ENCODE data around the gene LGALS3BP. TPM values are rescaled to one million over a fixed set of nuclear protein-coding genes. Genes with fewer than 3 reads are reported as not detected.

The LGALS3BP gene
- total RNA-seq, 1 experiment from 2014 or later: 747 TPM

DNA sequence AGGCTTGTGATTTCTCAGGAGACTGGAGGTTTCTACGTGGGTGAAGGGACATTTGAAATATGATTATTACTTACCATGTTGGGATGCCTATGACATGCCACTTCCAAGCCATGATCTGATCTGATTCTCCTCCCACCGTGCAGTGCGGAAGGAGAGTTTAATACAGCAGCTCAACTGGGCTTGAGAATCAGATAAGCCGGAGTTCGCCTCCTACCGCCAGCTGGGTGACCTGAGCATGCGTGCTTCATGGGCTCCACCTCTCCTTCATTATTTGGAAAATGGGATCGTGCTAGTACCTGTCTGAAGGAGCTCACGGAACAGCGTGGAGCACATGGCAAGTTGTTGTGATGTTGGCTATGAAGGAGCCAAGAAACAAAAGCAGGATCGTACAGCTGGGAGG is 42.2 kb downstream of the LGALS3BP start:
- Mint-ChIP-seq H3K4me1 (ENCODE audit: low read depth, unreplicated experiment) (peaks cover 34% of the 10 kb centered on the region), H3K4me3 (ENCODE audit: low read depth, unreplicated experiment) (no peak overlapping the region), H3K27me3 (ENCODE audit: unreplicated experiment) (no peaks in the 10 kb centered on the region), H3K9me3 (ENCODE audit: low read depth, unreplicated experiment) (no peaks in the 10 kb centered on the region), H3K36me3 (ENCODE audit: insufficient read depth, unreplicated experiment) (peaks cover 15% of the 10 kb centered on the region), H3K27ac (ENCODE audit: unreplicated experiment) (no peak overlapping the region)
- CTCF ChIA-PET: interaction anchor here (0.8 kb wide), 1 partner anchor 51 kb away, joined by 3 read pairs; no protein-coding TSS in a partner anchor
- no TSS peak for BruUV-seq (replicated peaks)
- intact Hi-C loops (cut with micrococcal nuclease; ENCODE audit: unreplicated experiment): no loop called here
- no peak for DNase-seq
- TF ChIP-seq, protein P1, sequence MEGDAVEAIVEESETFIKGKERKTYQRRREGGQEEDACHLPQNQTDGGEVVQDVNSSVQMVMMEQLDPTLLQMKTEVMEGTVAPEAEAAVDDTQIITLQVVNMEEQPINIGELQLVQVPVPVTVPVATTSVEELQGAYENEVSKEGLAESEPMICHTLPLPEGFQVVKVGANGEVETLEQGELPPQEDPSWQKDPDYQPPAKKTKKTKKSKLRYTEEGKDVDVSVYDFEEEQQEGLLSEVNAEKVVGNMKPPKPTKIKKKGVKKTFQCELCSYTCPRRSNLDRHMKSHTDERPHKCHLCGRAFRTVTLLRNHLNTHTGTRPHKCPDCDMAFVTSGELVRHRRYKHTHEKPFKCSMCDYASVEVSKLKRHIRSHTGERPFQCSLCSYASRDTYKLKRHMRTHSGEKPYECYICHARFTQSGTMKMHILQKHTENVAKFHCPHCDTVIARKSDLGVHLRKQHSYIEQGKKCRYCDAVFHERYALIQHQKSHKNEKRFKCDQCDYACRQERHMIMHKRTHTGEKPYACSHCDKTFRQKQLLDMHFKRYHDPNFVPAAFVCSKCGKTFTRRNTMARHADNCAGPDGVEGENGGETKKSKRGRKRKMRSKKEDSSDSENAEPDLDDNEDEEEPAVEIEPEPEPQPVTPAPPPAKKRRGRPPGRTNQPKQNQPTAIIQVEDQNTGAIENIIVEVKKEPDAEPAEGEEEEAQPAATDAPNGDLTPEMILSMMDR (IDR thresholded peaks at IDR 0.05; ENCODE audit: unreplicated experiment): no peak

DNA sequence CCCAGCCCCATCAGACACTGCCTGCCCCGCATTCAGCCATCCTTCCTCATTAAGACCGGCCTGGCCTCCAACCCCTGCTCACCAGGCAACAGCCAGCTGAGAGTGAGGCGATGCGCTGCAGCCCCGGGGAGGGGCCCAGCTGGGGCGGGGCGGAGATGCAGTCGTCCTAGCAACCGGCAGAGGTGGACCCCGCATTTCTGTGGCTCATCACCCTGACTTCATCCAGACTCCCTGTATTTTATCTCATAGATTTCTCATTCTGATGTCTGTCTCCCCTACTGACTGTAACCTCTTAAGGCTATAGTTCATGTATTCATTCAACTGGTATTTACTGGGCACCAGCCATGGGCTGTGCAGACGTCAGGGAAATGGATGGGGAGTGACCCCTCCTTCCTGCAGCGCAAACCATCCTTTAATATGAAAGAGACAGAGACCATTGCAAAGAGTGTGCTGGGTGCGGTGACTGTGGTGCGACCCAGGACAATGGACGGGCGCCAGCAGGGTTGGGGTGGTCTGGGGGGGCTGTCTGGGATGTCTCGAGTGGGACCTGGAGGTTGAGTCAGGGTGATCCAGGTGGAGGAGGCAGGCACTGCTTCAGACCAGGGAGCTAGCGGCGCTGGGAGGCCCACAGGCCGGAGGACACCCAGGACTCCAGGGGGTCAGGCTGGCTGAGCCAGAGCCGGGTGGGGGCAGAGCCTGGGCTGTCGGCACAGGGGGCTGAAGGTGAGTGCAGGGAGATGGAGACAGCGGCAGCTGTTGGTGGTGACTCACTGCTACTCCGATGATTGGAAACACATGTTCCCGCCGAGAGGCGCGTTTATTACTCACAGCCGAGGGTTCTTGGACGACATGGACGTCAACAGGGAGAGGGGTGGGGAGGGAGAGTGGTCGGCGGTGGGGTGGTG is 44.1 kb downstream of the LGALS3BP start:
- H3K27me3 Mint-ChIP-seq (ENCODE audit: unreplicated experiment): no peaks in the 10 kb centered on the region
- H3K9me3 Mint-ChIP-seq (ENCODE audit: low read depth, unreplicated experiment): no peaks in the 10 kb centered on the region
- TF ChIP-seq, protein P1 (IDR thresholded peaks at IDR 0.05; ENCODE audit: unreplicated experiment): no peak
- H3K27ac Mint-ChIP-seq (ENCODE audit: unreplicated experiment): peak overlapping the region; percentile 52
- H3K4me1 Mint-ChIP-seq (ENCODE audit: low read depth, unreplicated experiment): peaks cover 35% of the 10 kb centered on the region
- no TSS peak for BruUV-seq (replicated peaks)
- intact Hi-C loops (cut with micrococcal nuclease; ENCODE audit: unreplicated experiment): no loop called here
- CTCF ChIA-PET: no interaction called here
- DNase-seq: no peak
- H3K36me3 Mint-ChIP-seq (ENCODE audit: insufficient read depth, unreplicated experiment): peaks cover 15% of the 10 kb centered on the region
- H3K4me3 Mint-ChIP-seq (ENCODE audit: low read depth, unreplicated experiment): no peak overlapping the region

DNA sequence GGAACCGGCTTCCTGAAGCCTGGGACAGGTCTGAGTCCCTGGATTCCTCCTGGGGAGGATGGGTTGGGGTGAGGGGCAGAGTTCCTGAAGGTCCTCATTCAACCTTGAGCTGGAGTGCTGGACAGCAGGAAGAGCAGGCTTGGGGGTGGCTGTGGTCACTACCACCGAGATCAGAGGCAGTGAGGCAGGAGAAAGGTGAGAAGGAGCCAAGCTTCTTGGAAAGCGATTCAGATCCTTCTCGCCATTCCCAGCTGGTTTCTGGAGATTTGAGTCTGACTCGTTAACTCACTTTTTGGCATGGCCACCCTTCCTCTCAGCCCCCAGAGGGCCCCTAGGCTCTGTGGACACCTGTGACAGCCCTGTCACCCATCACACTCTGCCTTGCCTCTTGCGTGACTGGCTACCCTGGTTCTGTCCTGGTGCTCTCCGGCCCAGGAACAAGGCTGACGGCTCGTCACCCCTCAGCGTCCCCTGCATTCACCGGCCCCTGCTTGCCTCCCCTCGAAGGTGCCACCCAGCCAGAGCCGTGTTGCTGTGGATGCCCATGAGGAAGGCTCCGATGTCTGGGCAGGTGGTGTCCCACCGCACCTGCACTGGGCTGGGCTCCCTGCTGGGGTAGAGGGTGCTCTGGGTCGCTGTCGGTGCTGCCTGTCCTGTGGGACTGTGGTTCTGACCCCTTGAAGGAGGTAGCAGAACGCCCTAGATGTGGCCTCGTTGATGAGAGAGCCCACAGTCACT is 44.9 kb downstream of the LGALS3BP start:
- intact Hi-C loops (cut with micrococcal nuclease; ENCODE audit: unreplicated experiment): no loop called here
- BruUV-seq (replicated peaks): no TSS peak
- no peak for DNase-seq
- H3K4me1 Mint-ChIP-seq (ENCODE audit: low read depth, unreplicated experiment): peaks cover 35% of the 10 kb centered on the region
- H3K27ac Mint-ChIP-seq (ENCODE audit: unreplicated experiment): peak overlapping the region; percentile 94
- H3K27me3 Mint-ChIP-seq (ENCODE audit: unreplicated experiment): no peaks in the 10 kb centered on the region
- TF ChIP-seq, protein P1 (IDR thresholded peaks at IDR 0.05; ENCODE audit: unreplicated experiment): no peak
- no peaks in the 10 kb centered on the region for H3K9me3 Mint-ChIP-seq (ENCODE audit: low read depth, unreplicated experiment)
- CTCF ChIA-PET: interaction anchor here (1.0 to 2.0 kb wide), 3 partner anchors 37 to 66 kb away, joined by 3 to 5 read pairs (median 3); no protein-coding TSS in a partner anchor
- peak overlapping the region; percentile 5 for H3K4me3 Mint-ChIP-seq (ENCODE audit: low read depth, unreplicated experiment)
- peaks cover 15% of the 10 kb centered on the region for H3K36me3 Mint-ChIP-seq (ENCODE audit: insufficient read depth, unreplicated experiment)

DNA sequence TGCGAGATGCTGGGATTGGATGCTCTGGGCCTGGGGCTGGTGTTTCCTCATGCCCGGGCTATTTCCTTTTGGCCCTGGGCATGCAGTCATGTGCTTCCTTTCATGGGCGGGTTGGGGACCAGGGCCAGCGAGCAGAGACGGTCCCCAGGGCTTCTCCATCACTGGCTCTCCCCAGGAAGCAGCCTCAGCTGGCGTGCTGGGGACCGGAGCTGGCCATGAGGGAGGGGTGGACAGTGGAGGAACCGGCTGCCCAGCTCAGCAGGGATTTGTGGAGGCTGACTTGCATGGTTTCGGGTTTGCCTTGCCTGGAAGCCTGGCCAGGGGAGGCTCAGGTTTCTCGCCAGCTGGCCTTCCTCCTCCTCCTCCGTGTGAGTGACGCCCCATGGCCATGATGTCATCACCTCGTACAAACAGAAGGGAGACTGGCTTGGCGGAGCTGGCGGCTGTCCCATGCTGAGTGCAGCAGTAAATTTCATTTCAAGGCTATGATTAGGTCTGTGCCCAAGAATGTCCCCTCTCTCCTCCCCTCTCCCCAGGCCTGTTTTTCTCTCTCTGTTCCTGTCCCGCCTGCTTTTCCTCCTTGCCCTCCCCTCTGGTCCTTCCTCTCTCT is 45.7 kb downstream of the LGALS3BP start:
- no TSS peak for BruUV-seq (replicated peaks)
- H3K27me3 Mint-ChIP-seq (ENCODE audit: unreplicated experiment): no peaks in the 10 kb centered on the region
- CTCF ChIA-PET: interaction anchor here (1.0 to 2.0 kb wide), 4 partner anchors 17 to 65 kb away, joined by 3 to 5 read pairs (median 4); no protein-coding TSS in a partner anchor
- TF ChIP-seq, protein P1 (IDR thresholded peaks at IDR 0.05; ENCODE audit: unreplicated experiment): no peak
- peak overlapping the region; percentile 5 for H3K4me3 Mint-ChIP-seq (ENCODE audit: low read depth, unreplicated experiment)
- H3K27ac Mint-ChIP-seq (ENCODE audit: unreplicated experiment): peak overlapping the region; percentile 94
- peaks cover 15% of the 10 kb centered on the region for H3K36me3 Mint-ChIP-seq (ENCODE audit: insufficient read depth, unreplicated experiment)
- peaks cover 35% of the 10 kb centered on the region for H3K4me1 Mint-ChIP-seq (ENCODE audit: low read depth, unreplicated experiment)
- H3K9me3 Mint-ChIP-seq (ENCODE audit: low read depth, unreplicated experiment): no peaks in the 10 kb centered on the region
- DNase-seq: peak; percentile 89
- intact Hi-C loops (cut with micrococcal nuclease; ENCODE audit: unreplicated experiment): no loop called here
